ENCODE data around the gene SMIM30. TPM values are rescaled to one million over a fixed set of nuclear protein-coding genes. Genes with fewer than 3 reads are reported as not detected.

SMIM30 gene
- total and polyA plus RNA-seq, 2 of the 8 experiments (the other 6 are each of a cell fraction or from before 2014, with no cell fraction given), result 35.2 to 49.7 TPM

GRCh38 chr7:113128031-113128430 is 9.7 kb upstream of the SMIM30 start:
- DNase-seq (ENCODE audit: low read depth in 1 of 2, low spot score in 2 of 2), result no peak
- no peak for FAIRE-seq
- WGBS, 2 experiments (ENCODE audit: extremely low coverage in 1 of 2, insufficient coverage in 1 of 2, insufficient read length in 1 of 2, insufficient replicate concordance in 2 of 2, low coverage in 1 of 2, low lambda C conversion rate in 2 of 2, missing lambda C conversion rate in 1 of 2), result 90% methylated on average over 1 of the region's 1 CpG; no CpG with 5 or more reads in 1 of the 2 experiments
- no peak for TF ChIP-seq TAF7 (optimal IDR thresholded peaks at IDR 0.05; ENCODE audit: borderline replicate concordance, low read depth, low read length)
- no peak for TF ChIP-seq RAD21 (IDR thresholded peaks at IDR 0.05 in 1 of 2, conservative IDR thresholded peaks at IDR 0.05 in 1 of 2; ENCODE audit: low read depth in 2 of 2, low read length in 2 of 2)
- no peak for TF ChIP-seq GABPA (IDR thresholded peaks at IDR 0.05; ENCODE audit: borderline replicate concordance, insufficient read depth, low read length)
- no peak for TF ChIP-seq CHD1 (IDR thresholded peaks at IDR 0.05; ENCODE audit: low read depth, low read length)
- TF ChIP-seq RNF2 (IDR thresholded peaks at IDR 0.05; ENCODE audit: borderline replicate concordance, low read depth, low read length, missing control alignments, poor library complexity, severe bottlenecking), result no peak
- TF ChIP-seq SIX5 (IDR thresholded peaks at IDR 0.05; ENCODE audit: low read depth, low read length), result no peak
- no peak for TF ChIP-seq SP1 (IDR thresholded peaks at IDR 0.05; ENCODE audit: low read depth, low read length)
- no peak for TF ChIP-seq ASH2L (IDR thresholded peaks at IDR 0.05; ENCODE audit: low read length)
- no peak for TF ChIP-seq TEAD4 (IDR thresholded peaks at IDR 0.05; ENCODE audit: low read depth, low read length)
- TF ChIP-seq JUN (IDR thresholded peaks at IDR 0.05; ENCODE audit: low read depth, low read length), result no peak
- TF ChIP-seq KDM1A (IDR thresholded peaks at IDR 0.05; ENCODE audit: borderline replicate concordance, low read length), result no peak
- TF ChIP-seq E2F6 (IDR thresholded peaks at IDR 0.05), result no peak
- TF ChIP-seq MAX (IDR thresholded peaks at IDR 0.05), result no peak
- TF ChIP-seq CBX5 (IDR thresholded peaks at IDR 0.05; ENCODE audit: low read depth, low read length), result no peak

More at GRCh38 chr7:113128031-113128430, 9.7 kb upstream of the SMIM30 start:
- no peaks in the 10 kb centered on the region for H3K79me2 ChIP-seq (ENCODE audit: control insufficient read depth in 1 of 2, insufficient read depth in 2 of 2, low read length in 2 of 2)
- H3K27me3 ChIP-seq (replicated peaks in 1 of 4; ENCODE audit: control insufficient read depth in 3 of 4, extremely low read depth in 1 of 4, insufficient read depth in 3 of 4, low read length in 3 of 4), result no peaks in the 10 kb centered on the region
- H2BK12ac ChIP-seq (ENCODE audit: low read depth, low read length), result no peak overlapping the region
- ChIA-PET CTCF (ENCODE audit: partially characterized antibody) (interaction anchor here (4.8 kb wide), 1 partner anchor 31 kb away, joined by 16 read pairs; no protein-coding TSS in a partner anchor), POLR2A (ENCODE audit: partially characterized antibody) (no interaction called here)
- H3K9ac ChIP-seq (replicated peaks in 1 of 4; ENCODE audit: extremely low read depth in 1 of 4, low read depth in 3 of 4, low read length in 3 of 4), result no peak overlapping the region
- no peak overlapping the region for H2BK120ac ChIP-seq (replicated peaks; ENCODE audit: low read depth, low read length)
- no peak overlapping the region for H2BK15ac ChIP-seq (ENCODE audit: low read length)
- no peak overlapping the region for H3K56ac ChIP-seq (replicated peaks; ENCODE audit: insufficient read length, low read depth, low read length)
- no peaks in the 10 kb centered on the region for H3K36me3 ChIP-seq (ENCODE audit: control insufficient read depth in 2 of 4, insufficient read depth in 4 of 4, low read length in 3 of 4)
- no peak overlapping the region for H4K91ac ChIP-seq (replicated peaks; ENCODE audit: insufficient read length, low read length)
- no peak overlapping the region for H3K23ac ChIP-seq (ENCODE audit: insufficient read length)
- H3K4me2 ChIP-seq (ENCODE audit: insufficient read depth in 1 of 2, low read depth in 2 of 2, low read length in 2 of 2), result no peak overlapping the region
- H3K79me1 ChIP-seq (ENCODE audit: low read depth, low read length), result no peaks in the 10 kb centered on the region
- no peak overlapping the region for H3K14ac ChIP-seq (ENCODE audit: insufficient read length)
- no peak overlapping the region for H3K4ac ChIP-seq (replicated peaks; ENCODE audit: insufficient read length, low read depth, low read length)
- no peak overlapping the region for H3K4me3 ChIP-seq (ENCODE audit: extremely low read depth in 1 of 4, insufficient read depth in 2 of 4, low read depth in 3 of 4, low read length in 4 of 4)
- H3K9me3 ChIP-seq (ENCODE audit: insufficient read depth in 2 of 2, low read depth in 1 of 2, low read length in 1 of 2), result no peaks in the 10 kb centered on the region; a peak in 1 of 4 replicates
- no peaks in the 10 kb centered on the region for H3K4me1 ChIP-seq (replicated peaks in 1 of 4; ENCODE audit: control insufficient read depth in 3 of 4, insufficient read depth in 4 of 4, low read length in 3 of 4)
- no peak overlapping the region for H4K5ac ChIP-seq (ENCODE audit: insufficient read length, low read depth, low read length)
- no peak overlapping the region for H2AK5ac ChIP-seq (ENCODE audit: low read depth, low read length)
- no peak overlapping the region for H2BK20ac ChIP-seq (ENCODE audit: low read length)
- H2AFZ ChIP-seq (ENCODE audit: low read length), result no peak overlapping the region
- no peak overlapping the region for H2BK5ac ChIP-seq (ENCODE audit: low read depth, low read length)
- no peak overlapping the region for H4K8ac ChIP-seq (ENCODE audit: extremely low read depth, insufficient read depth, low read length)
- H3K23me2 ChIP-seq (ENCODE audit: low read depth, low read length), result no peaks in the 10 kb centered on the region
- H3K27ac ChIP-seq (ENCODE audit: low read depth, low read length), result no peak overlapping the region
- H3K18ac ChIP-seq (ENCODE audit: extremely low read depth, low read length), result no peak overlapping the region
- no peaks in the 10 kb centered on the region for H4K20me1 ChIP-seq (replicated peaks in 1 of 2; ENCODE audit: control insufficient read depth in 1 of 2, insufficient read depth in 2 of 2, low read length in 2 of 2)

Data from H1 (cell line).